ENCODE measurements around the gene WASF2.

The WASF2 gene

GRCh38 chr1:27366411-27367159, 123.4 kb downstream of the WASF2 start, which contains the start of gene MAP3K6:
TSS of gene MAP3K6 (minus strand) at chr1:27366961. CDS start at chr1:27366597, 364 bp downstream.
- peak within 1 kb of the TSS; percentile 64 for H4K91ac ChIP-seq (ENCODE audit: low read depth, low read length)

GRCh38 chr1:27366113-27366410, 123.9 kb downstream of the WASF2 start:
- Histone ChIP-seq H3K9me3 (ENCODE audit: insufficient read depth, low read depth, low read length) (peaks cover 5% of the 10 kb centered on the region), H3K27ac (ENCODE audit: low read depth, low read length) (peak overlapping the region; percentile 60), H3K27me3 (ENCODE audit: insufficient read depth, low read length) (peaks cover 4% of the 10 kb centered on the region), H2AFZ (ENCODE audit: insufficient read depth, low read length, poor library complexity) (peak overlapping the region; percentile 58), H2AK5ac (ENCODE audit: low read length) (no peak overlapping the region), H3K14ac (ENCODE audit: low read length) (peak overlapping the region; percentile 50), H4K8ac (ENCODE audit: low read depth, low read length) (peak overlapping the region; percentile 63), H3K18ac (ENCODE audit: low read length) (peak overlapping the region; percentile 54), H4K91ac (ENCODE audit: low read depth, low read length) (peak overlapping the region; percentile 60), H3K4ac (ENCODE audit: low read depth, low read length) (no peak overlapping the region), H3K9ac (ENCODE audit: low read length) (peak overlapping the region; percentile 37), H3K79me2 (ENCODE audit: control insufficient read depth, insufficient read depth, low read length, poor library complexity) (peaks cover 1% of the 10 kb centered on the region), H3K23ac (ENCODE audit: low read length) (no peak overlapping the region), H3K36me3 (ENCODE audit: control insufficient read depth in 1 of 2, insufficient read depth in 2 of 2, low read length in 2 of 2) (peaks cover 2 to 8% of the 10 kb centered on the region in 2 experiments), H3K4me2 (ENCODE audit: low read length) (peak overlapping the region; percentile 74), H2BK5ac (ENCODE audit: low read depth, low read length, poor library complexity) (no peak overlapping the region), H2BK120ac (ENCODE audit: insufficient read depth, low read length, poor library complexity) (no peak overlapping the region), H2BK12ac (ENCODE audit: low read length) (no peak overlapping the region), H3K4me3 (ENCODE audit: low read depth, low read length) (peak overlapping the region; percentile 80), H4K12ac (ENCODE audit: low read depth, low read length) (peak overlapping the region; percentile 32), H3K4me1 (ENCODE audit: control insufficient read depth in 1 of 2, insufficient read depth in 2 of 2, low read length in 2 of 2) (peaks cover 17% of the 10 kb centered on the region in 2 experiments), H3K79me1 (ENCODE audit: low read length) (peaks cover 11% of the 10 kb centered on the region)
- peak; percentile 81 to 88 for DNase-seq
- WGBS (ENCODE audit: extremely low coverage, insufficient coverage, insufficient read length): no CpG with 5 or more reads among the region's 30 CpGs

More at GRCh38 chr1:27366411-27367159, 123.4 kb downstream of the WASF2 start, which contains the start of gene MAP3K6:
- Histone ChIP-seq H3K23ac (ENCODE audit: low read length) (no peak within 1 kb of the TSS), H3K4ac (ENCODE audit: low read depth, low read length) (no peak within 1 kb of the TSS), H2AFZ (ENCODE audit: insufficient read depth, low read length, poor library complexity) (peak within 1 kb of the TSS; percentile 58), H3K27ac (ENCODE audit: low read depth, low read length) (peak within 1 kb of the TSS; percentile 60), H3K79me2 (ENCODE audit: control insufficient read depth, insufficient read depth, low read length, poor library complexity) (peaks cover 1% of the 10 kb centered on the region), H3K14ac (ENCODE audit: low read length) (peak within 1 kb of the TSS; percentile 50), H2BK12ac (ENCODE audit: low read length) (peak within 1 kb of the TSS; percentile 4), H2BK120ac (ENCODE audit: insufficient read depth, low read length, poor library complexity) (peak within 1 kb of the TSS; percentile 19), H2BK5ac (ENCODE audit: low read depth, low read length, poor library complexity) (peak within 1 kb of the TSS; percentile 45), H3K79me1 (ENCODE audit: low read length) (peaks cover 11% of the 10 kb centered on the region), H3K4me1 (ENCODE audit: control insufficient read depth in 1 of 2, insufficient read depth in 2 of 2, low read length in 2 of 2) (peaks cover 17% of the 10 kb centered on the region in 2 experiments), H4K8ac (ENCODE audit: low read depth, low read length) (peak within 1 kb of the TSS; percentile 66), H3K4me3 (ENCODE audit: low read depth, low read length) (peak within 1 kb of the TSS; percentile 80), H3K9me3 (ENCODE audit: insufficient read depth, low read depth, low read length) (peaks cover 5% of the 10 kb centered on the region), H2AK5ac (ENCODE audit: low read length) (no peak within 1 kb of the TSS), H3K9ac (ENCODE audit: low read length) (peak within 1 kb of the TSS; percentile 37), H4K12ac (ENCODE audit: low read depth, low read length) (peak within 1 kb of the TSS; percentile 39), H3K4me2 (ENCODE audit: low read length) (peak within 1 kb of the TSS; percentile 74), H3K27me3 (ENCODE audit: insufficient read depth, low read length) (no peaks in the 10 kb centered on the region), H3K18ac (ENCODE audit: low read length) (peak within 1 kb of the TSS; percentile 54), H3K36me3 (ENCODE audit: control insufficient read depth in 1 of 2, insufficient read depth in 2 of 2, low read length in 2 of 2) (peaks cover under 1 to 7% of the 10 kb centered on the region in 2 experiments)
- DNase-seq: peak; percentile 77 to 84
- WGBS (ENCODE audit: extremely low coverage, insufficient coverage, insufficient read length): no CpG with 5 or more reads among the region's 67 CpGs

GRCh38 chr1:27365372-27366112, 124.4 kb downstream of the WASF2 start:
- H3K9ac ChIP-seq (ENCODE audit: low read length): no peak overlapping the region
- no CpG with 5 or more reads among the region's 40 CpGs for WGBS (ENCODE audit: extremely low coverage, insufficient coverage, insufficient read length)

GRCh38 chr1:27364696-27365371, 125.1 kb downstream of the WASF2 start:
- Histone ChIP-seq H3K9me3 (ENCODE audit: insufficient read depth, low read depth, low read length) (peaks cover 8% of the 10 kb centered on the region), H3K4me2 (ENCODE audit: low read length) (peak overlapping the region; percentile 12), H2BK5ac (ENCODE audit: low read depth, low read length, poor library complexity) (no peak overlapping the region), H3K27me3 (ENCODE audit: insufficient read depth, low read length) (peaks cover 15% of the 10 kb centered on the region), H2BK12ac (ENCODE audit: low read length) (peak overlapping the region; percentile 19), H3K36me3 (ENCODE audit: control insufficient read depth in 1 of 2, insufficient read depth in 2 of 2, low read length in 2 of 2) (peaks cover 2 to 8% of the 10 kb centered on the region in 2 experiments), H4K12ac (ENCODE audit: low read depth, low read length) (peak overlapping the region; percentile 6), H4K8ac (ENCODE audit: low read depth, low read length) (peak overlapping the region; percentile 0), H3K18ac (ENCODE audit: low read length) (peak overlapping the region; percentile 37), H3K4ac (ENCODE audit: low read depth, low read length) (no peak overlapping the region), H3K4me3 (ENCODE audit: low read depth, low read length) (peak overlapping the region; percentile 20), H2AK5ac (ENCODE audit: low read length) (no peak overlapping the region), H2AFZ (ENCODE audit: insufficient read depth, low read length, poor library complexity) (peak overlapping the region; percentile 32), H4K91ac (ENCODE audit: low read depth, low read length) (peak overlapping the region; percentile 41), H3K23ac (ENCODE audit: low read length) (no peak overlapping the region), H3K14ac (ENCODE audit: low read length) (peak overlapping the region; percentile 0), H3K9ac (ENCODE audit: low read length) (no peak overlapping the region), H3K4me1 (ENCODE audit: control insufficient read depth in 1 of 2, insufficient read depth in 2 of 2, low read length in 2 of 2) (peaks cover 20 to 26% of the 10 kb centered on the region in 2 experiments), H2BK120ac (ENCODE audit: insufficient read depth, low read length, poor library complexity) (peak overlapping the region; percentile 26), H3K79me1 (ENCODE audit: low read length) (peaks cover 11% of the 10 kb centered on the region), H3K27ac (ENCODE audit: low read depth, low read length) (peak overlapping the region; percentile 50), H3K79me2 (ENCODE audit: control insufficient read depth, insufficient read depth, low read length, poor library complexity) (peaks cover 1% of the 10 kb centered on the region)
- peak; percentile 89 to 90 for DNase-seq
- WGBS (ENCODE audit: extremely low coverage, insufficient coverage, insufficient read length): no CpG with 5 or more reads among the region's 11 CpGs

More at GRCh38 chr1:27365372-27366112, 124.4 kb downstream of the WASF2 start:
- H3K27me3 ChIP-seq (ENCODE audit: insufficient read depth, low read length): peaks cover 9% of the 10 kb centered on the region
- no peak overlapping the region for H2AK5ac ChIP-seq (ENCODE audit: low read length)
- peak overlapping the region; percentile 32 for H4K12ac ChIP-seq (ENCODE audit: low read depth, low read length)
- peaks cover 5% of the 10 kb centered on the region for H3K9me3 ChIP-seq (ENCODE audit: insufficient read depth, low read depth, low read length)
- peak overlapping the region; percentile 0 for H3K14ac ChIP-seq (ENCODE audit: low read length)
- H3K23ac ChIP-seq (ENCODE audit: low read length): no peak overlapping the region
- peak overlapping the region; percentile 63 for H4K8ac ChIP-seq (ENCODE audit: low read depth, low read length)
- H3K36me3 ChIP-seq (ENCODE audit: control insufficient read depth in 1 of 2, insufficient read depth in 2 of 2, low read length in 2 of 2): peaks cover 2 to 8% of the 10 kb centered on the region in 2 experiments
- peak overlapping the region; percentile 80 for H3K4me3 ChIP-seq (ENCODE audit: low read depth, low read length)
- H3K27ac ChIP-seq (ENCODE audit: low read depth, low read length): peak overlapping the region; percentile 50
- no peak overlapping the region for H2BK5ac ChIP-seq (ENCODE audit: low read depth, low read length, poor library complexity)
- H3K79me2 ChIP-seq (ENCODE audit: control insufficient read depth, insufficient read depth, low read length, poor library complexity): peaks cover 1% of the 10 kb centered on the region
- H3K4me1 ChIP-seq (ENCODE audit: control insufficient read depth in 1 of 2, insufficient read depth in 2 of 2, low read length in 2 of 2): peaks cover 17 to 20% of the 10 kb centered on the region in 2 experiments
- H3K4ac ChIP-seq (ENCODE audit: low read depth, low read length): no peak overlapping the region
- H2BK120ac ChIP-seq (ENCODE audit: insufficient read depth, low read length, poor library complexity): no peak overlapping the region
- peak overlapping the region; percentile 58 for H2AFZ ChIP-seq (ENCODE audit: insufficient read depth, low read length, poor library complexity)
- H3K79me1 ChIP-seq (ENCODE audit: low read length): peaks cover 11% of the 10 kb centered on the region
- H2BK12ac ChIP-seq (ENCODE audit: low read length): no peak overlapping the region
- peak overlapping the region; percentile 60 for H4K91ac ChIP-seq (ENCODE audit: low read depth, low read length)
- H3K4me2 ChIP-seq (ENCODE audit: low read length): peak overlapping the region; percentile 74
- H3K18ac ChIP-seq (ENCODE audit: low read length): peak overlapping the region; percentile 54
- DNase-seq: peak; percentile 85 to 86

All from trophoblast cell (in vitro differentiated cells and primary cell).